HepG2 (cell line): ENCODE results near the gene VTI1B. TPM values are rescaled to one million over a fixed set of nuclear protein-coding genes. Genes with fewer than 3 reads are reported as not detected.
A peak's percentile ranks its signal among the peaks of the same experiment; 100 is the strongest.

ENCODE experiments used
- ARHGAP35 ChIP-seq: sonication (generic); formaldehyde crosslinking; IDR thresholded peaks from 2 replicates; pipeline ENCODE4 v1.9.0; 2022; ENCODE audit warnings: mild to moderate bottlenecking, inconsistent platforms, moderate library complexity, missing genetic modification reagents, borderline replicate concordance
- ARNT2 ChIP-seq: sonication (generic); formaldehyde crosslinking; IDR thresholded peaks from 2 replicates; pipeline ENCODE4 v1.8.0; 2022; ENCODE audit warnings: mild to moderate bottlenecking, low read depth, missing genetic modification reagents, moderate library complexity
- DPF2 ChIP-seq: sonication (generic); formaldehyde crosslinking; IDR thresholded peaks from 2 replicates; pipeline ENCODE4 v1.4.0; 2020; ENCODE audit warnings: mild to moderate bottlenecking, low read depth, missing genetic modification reagents, borderline replicate concordance
- MNT ChIP-seq: fragments of 450-650 bp; IDR thresholded peaks from 2 replicates; pipeline ENCODE4 v1.6.1; 2016
- NCOR1 ChIP-seq: fragments of 200-600 bp; sonication (generic); IDR thresholded peaks from 2 replicates; pipeline ENCODE4 v1.7.0; 2017; ENCODE audit warnings: antibody characterized with exemption, low read length, borderline replicate concordance
- SOX5 ChIP-seq: IDR thresholded peaks from 2 replicates; pipeline ENCODE4 v1.6.1; 2016; ENCODE audit warnings: borderline replicate concordance
- TIGD3 ChIP-seq: sonication (generic); formaldehyde crosslinking; IDR thresholded peaks from 2 replicates; pipeline ENCODE4 v1.5.1; 2020; ENCODE audit warnings: mild to moderate bottlenecking, missing genetic modification reagents, borderline replicate concordance
- TRAFD1 ChIP-seq: sonication (generic); formaldehyde crosslinking; IDR thresholded peaks from 2 replicates; pipeline ENCODE4 v1.5.1; 2020; ENCODE audit warnings: missing genetic modification reagents, mild to moderate bottlenecking, borderline replicate concordance
- TRIM24 ChIP-seq: sonication (generic); formaldehyde crosslinking; IDR thresholded peaks from 2 replicates; pipeline ENCODE4 v1.8.0; 2022; ENCODE audit warnings: mild to moderate bottlenecking, missing genetic modification reagents
- ZFP91 ChIP-seq: sonication (generic); formaldehyde crosslinking; IDR thresholded peaks from 2 replicates; pipeline ENCODE4 v1.9.0; 2022; ENCODE audit warnings: missing genetic modification reagents, mild to moderate bottlenecking, borderline replicate concordance
- ZNF274 ChIP-seq: sonication (generic); formaldehyde crosslinking; IDR thresholded peaks from 2 replicates; pipeline ENCODE4 v1.5.1; 2020; ENCODE audit warnings: mild to moderate bottlenecking, missing genetic modification reagents
- ZNF564 ChIP-seq: sonication (generic); formaldehyde crosslinking; IDR thresholded peaks from 2 replicates; pipeline ENCODE4 v1.8.1; 2023; ENCODE audit warnings: mild to moderate bottlenecking, missing genetic modification reagents
- ZNF609 ChIP-seq: sonication (generic); formaldehyde crosslinking; IDR thresholded peaks from 2 replicates; pipeline ENCODE4 v1.4.0; 2020; ENCODE audit warnings: mild to moderate bottlenecking, missing genetic modification reagents, borderline replicate concordance
- ZSCAN29 ChIP-seq: sonication (generic); formaldehyde crosslinking; conservative IDR thresholded peaks from 2 replicates; pipeline ENCODE4 v1.4.0; 2020; ENCODE audit warnings: mild to moderate bottlenecking, missing genetic modification reagents
- polyA plus RNA-seq, 8 experiments: library from polyadenylated mRNA; depleted of rRNA in 3 of 8; stranded (reverse) in 7 of 8; unstranded in 1 of 8; fragments of >200 nt; fragmentation: Illumina TruSeq in 4 of 8; extraction: Trizol in 4 of 8; gene quantifications; 2 replicates each; pipeline versions ENCODE4 v1.2.1 to v1.2.3, GENCODE V29; 2011 to 2016; ENCODE audit warnings: low read depth in 4 of 8, missing spikeins in 1 of 8, mixed read lengths in 1 of 8; ENCODE audit not compliant: insufficient read depth in 1 of 8
- total RNA-seq, 5 experiments: library from RNA; depleted of rRNA; stranded (reverse); fragments of >200 nt; fragmentation: Illumina TruSeq; extraction: Trizol; gene quantifications; 2 replicates each; pipeline ENCODE4 v1.2.3, GENCODE V29; 2016; ENCODE audit warnings: low read depth in 1 of 5

The VTI1B gene
- total and polyA plus RNA-seq, 2 of the 13 experiments (the other 11 are each of a cell fraction or from before 2014, with no cell fraction given) = 39.0 to 103 TPM

- peak; percentile 23; the same call in 1 of the 2 replicates for TF ChIP-seq ZNF609
- no peak for TF ChIP-seq TIGD3 (CRISPR knock-in tag)
- 0 out of 2 replicates have a peak, but pooled peaks have one; percentile 50 for TF ChIP-seq TRAFD1 (CRISPR knock-in tag)
- no peak for TF ChIP-seq TRIM24 (CRISPR knock-in tag)
- peak; percentile 82; the same call in 1 of the 2 replicates for TF ChIP-seq ZFP91
- TF ChIP-seq ARNT2 (CRISPR knock-in tag) = 0 out of 2 replicates have a peak, but pooled peaks have one; percentile 59
- TF ChIP-seq ARHGAP35 (CRISPR knock-in tag) = peak; percentile 33; the same call in 1 of the 2 replicates
- TF ChIP-seq ZNF274 (CRISPR knock-in tag) = peak; percentile 74; the same call in 1 of the 2 replicates
- TF ChIP-seq SOX5 = 0 out of 2 replicates have a peak, but pooled peaks have one; percentile 32
- TF ChIP-seq MNT = peak; percentile 47; the same call in 1 of the 2 replicates
- no peak for TF ChIP-seq NCOR1
- no peak for TF ChIP-seq ZSCAN29 (CRISPR knock-in tag)
- 0 out of 2 replicates have a peak, but pooled peaks have one; percentile 12 for TF ChIP-seq DPF2 (CRISPR knock-in tag)
- 0 out of 2 replicates have a peak, but pooled peaks have one; percentile 47 for TF ChIP-seq ZNF564
Measured at GRCh38 chr14:67619446-67620216, 54.8 kb downstream of the VTI1B start, which contains the start of gene ARG2 (continued).
